Activated CD8-positive, alpha-beta T cell treated with anti-CD3 and anti-CD28 coated beads for 36 hours (primary cell): Measurements from ENCODE around the gene TSC22D3. TPM values are rescaled to one million over a fixed set of nuclear protein-coding genes. Genes with fewer than 3 reads are reported as not detected.
A peak's percentile ranks its signal among the peaks of the same experiment; 100 is the strongest.

ENCODE experiments used
- ATAC-seq: fragments of 200-7000 bp; cut with Tn5 transposase; one replicate; pipeline ENCODE4 v1.10.0; 2021; ENCODE audit warnings: mild to moderate bottlenecking, moderate library complexity
- CTCF ChIA-PET: fragments of 350-600 bp; sonication (Branson Sonifier 250); formaldehyde crosslinking; loops from one replicate; lab custom pipeline; 2021; ENCODE audit warnings: antibody characterized with exemption; lab: Charles Lee
- POLR2A ChIA-PET: fragments of 350-600 bp; sonication (Branson Sonifier 250); formaldehyde crosslinking; loops from one replicate; lab custom pipeline; 2021; ENCODE audit warnings: antibody characterized with exemption; lab: Charles Lee
- DNase-seq: peaks from one replicate; pipeline ENCODE4 v3.0.0-alpha.2; 2020
- H3K27ac Mint-ChIP-seq: one replicate; pipeline ENCODE4 v1.8.0; 2021; ENCODE audit warnings: mild to moderate bottlenecking, mixed read lengths
- H3K27me3 Mint-ChIP-seq: one replicate; pipeline ENCODE4 v1.8.0; 2021; ENCODE audit warnings: mixed read lengths
- H3K36me3 Mint-ChIP-seq: one replicate; pipeline ENCODE4 v1.8.0; 2021; ENCODE audit warnings: low read depth, mixed read lengths
- H3K4me1 Mint-ChIP-seq: one replicate; pipeline ENCODE4 v1.8.0; 2021; ENCODE audit warnings: low read depth, mixed read lengths
- H3K4me3 Mint-ChIP-seq: one replicate; pipeline ENCODE4 v1.8.0; 2021; ENCODE audit warnings: mild to moderate bottlenecking, moderate library complexity, mixed read lengths
- H3K9me3 Mint-ChIP-seq: one replicate; pipeline ENCODE4 v1.8.0; 2021; ENCODE audit warnings: mixed read lengths
- CTCF ChIP-seq: fragments of 200-600 bp; IDR thresholded peaks from one replicate; pipeline ENCODE4 v1.8.0; 2022; ENCODE audit warnings: antibody characterized with exemption, mild to moderate bottlenecking
- intact Hi-C: fragments of 100-400 bp; cut with micrococcal nuclease; formaldehyde crosslinking; loops from one replicate; pipeline ENCODE4 v1.10.0; 2022
- total RNA-seq, 2 experiments: library from RNA; stranded (reverse); gene quantifications; one replicate each; pipeline ENCODE4 v1.2.3, GENCODE V29; 2021

The TSC22D3 gene
- total RNA-seq, 2 experiments from 2014 or later, result 47.2 to 50.5 TPM

GRCh38 chrX:107713543-107714205 lies 61.9 kb downstream of the TSC22D3 start:
- intact Hi-C loops, result loop anchor here (10.0 kb wide), 1 partner anchor 61 kb away; the partner anchor contains the start of genes NCBP2L and TSC22D3
- Mint-ChIP-seq H3K4me3 (no peak overlapping the region), H3K27me3 (no peaks in the 10 kb centered on the region), H3K9me3 (no peaks in the 10 kb centered on the region), H3K36me3 (peaks cover 19% of the 10 kb centered on the region), H3K4me1 (peaks cover 68% of the 10 kb centered on the region), H3K27ac (peak overlapping the region; percentile 11)
- TF ChIP-seq CTCF, result no peak
- POLR2A ChIA-PET, result interaction anchor here (0.6 to 9.9 kb wide), 3 partner anchors 29 to 85 kb away, joined by 3 to 184 read pairs (median 4); partner anchors contain the start of gene PRPS1
- no peak for DNase-seq
- ATAC-seq, result no peak
- CTCF ChIA-PET, result interaction anchor here (7.3 to 8.8 kb wide), 2 partner anchors 36 to 40 kb away, joined by 58 to 106 read pairs; no protein-coding TSS in a partner anchor

GRCh38 chrX:107713203-107713542 lies 62.4 kb downstream of the TSC22D3 start:
- H3K27me3 Mint-ChIP-seq, result no peaks in the 10 kb centered on the region
- intact Hi-C loops, result loop anchor here (10.0 kb wide), 1 partner anchor 62 kb away; the partner anchor contains the start of genes NCBP2L and TSC22D3
- TF ChIP-seq CTCF, result no peak
- no peak for DNase-seq
- ATAC-seq, result no peak
- ChIA-PET POLR2A (interaction anchor here (1.8 to 9.9 kb wide), 2 partner anchors 37 to 84 kb away, joined by 4 to 184 read pairs; partner anchors contain the start of gene PRPS1), CTCF (interaction anchor here (1.2 to 8.8 kb wide), 3 partner anchors 36 to 53 kb away, joined by 4 to 106 read pairs (median 58); no protein-coding TSS in a partner anchor)
- H3K4me1 Mint-ChIP-seq, result peaks cover 63% of the 10 kb centered on the region
- peak overlapping the region; percentile 82 for H3K27ac Mint-ChIP-seq
- peaks cover 19% of the 10 kb centered on the region for H3K36me3 Mint-ChIP-seq
- no peak overlapping the region for H3K4me3 Mint-ChIP-seq
- no peaks in the 10 kb centered on the region for H3K9me3 Mint-ChIP-seq

DNA sequence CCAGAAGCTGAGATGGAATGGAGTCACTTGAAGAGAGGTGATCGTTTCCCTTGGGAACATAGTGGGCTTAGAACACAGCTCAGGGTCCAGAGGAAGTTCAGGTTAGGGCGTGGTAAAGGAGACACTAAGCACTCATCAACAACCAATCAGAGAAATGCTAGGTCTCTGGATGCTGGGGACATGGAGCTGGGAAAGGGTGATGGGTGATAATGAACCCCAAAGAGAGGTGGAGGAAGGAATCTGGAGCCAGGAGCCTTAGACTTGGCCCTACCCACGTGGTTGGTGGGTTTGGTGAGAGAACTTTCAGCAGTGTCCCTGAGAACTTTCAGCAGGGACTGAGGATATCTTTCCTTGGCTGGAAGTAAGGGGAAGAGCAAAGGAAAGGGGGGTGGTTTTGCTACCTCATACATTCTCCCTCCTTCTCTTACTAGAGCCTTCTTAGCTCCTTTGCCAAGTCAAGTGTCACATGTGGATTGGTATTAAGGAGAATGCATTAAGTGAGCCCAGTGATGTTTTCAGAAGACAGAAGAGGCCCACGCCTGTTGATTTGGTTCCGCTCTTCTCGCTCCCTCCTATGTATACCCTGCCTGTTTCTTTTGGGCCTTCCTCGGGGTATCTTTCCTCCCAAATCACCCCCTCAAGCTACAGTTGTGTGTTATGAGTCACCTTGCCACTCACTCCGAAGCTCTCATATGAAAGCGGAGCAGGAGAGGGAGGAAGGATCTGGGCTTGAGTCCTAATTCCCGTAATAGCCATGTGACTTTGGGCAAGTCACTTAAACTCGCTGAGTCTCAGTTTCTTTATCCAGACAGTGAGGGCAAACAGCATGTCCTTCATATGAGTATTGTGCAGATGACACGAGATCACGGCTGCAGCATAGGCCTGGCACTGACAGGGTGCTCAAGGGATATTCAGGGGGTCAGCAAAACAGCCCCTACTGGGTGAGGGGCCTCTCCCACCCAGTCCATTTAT lies 63.1 kb downstream of the TSC22D3 start:
- no peaks in the 10 kb centered on the region for H3K9me3 Mint-ChIP-seq
- H3K27ac Mint-ChIP-seq, result peak overlapping the region; percentile 82
- H3K27me3 Mint-ChIP-seq, result no peaks in the 10 kb centered on the region
- peaks cover 57% of the 10 kb centered on the region for H3K4me1 Mint-ChIP-seq
- no peak for ATAC-seq
- intact Hi-C loops, result loop anchor here (10.0 kb wide), 1 partner anchor 62 kb away; the partner anchor contains the start of genes NCBP2L and TSC22D3
- DNase-seq, result no peak
- no peak for TF ChIP-seq CTCF
- CTCF ChIA-PET, result interaction anchor here (1.2 to 8.8 kb wide), 5 partner anchors 26 to 53 kb away, joined by 3 to 58 read pairs (median 4); no protein-coding TSS in a partner anchor
- POLR2A ChIA-PET, result interaction anchor here (0.8 to 9.9 kb wide), 3 partner anchors 36 to 84 kb away, joined by 4 to 184 read pairs (median 4); partner anchors contain the start of gene PRPS1
- H3K4me3 Mint-ChIP-seq, result no peak overlapping the region
- peaks cover 19% of the 10 kb centered on the region for H3K36me3 Mint-ChIP-seq

DNA sequence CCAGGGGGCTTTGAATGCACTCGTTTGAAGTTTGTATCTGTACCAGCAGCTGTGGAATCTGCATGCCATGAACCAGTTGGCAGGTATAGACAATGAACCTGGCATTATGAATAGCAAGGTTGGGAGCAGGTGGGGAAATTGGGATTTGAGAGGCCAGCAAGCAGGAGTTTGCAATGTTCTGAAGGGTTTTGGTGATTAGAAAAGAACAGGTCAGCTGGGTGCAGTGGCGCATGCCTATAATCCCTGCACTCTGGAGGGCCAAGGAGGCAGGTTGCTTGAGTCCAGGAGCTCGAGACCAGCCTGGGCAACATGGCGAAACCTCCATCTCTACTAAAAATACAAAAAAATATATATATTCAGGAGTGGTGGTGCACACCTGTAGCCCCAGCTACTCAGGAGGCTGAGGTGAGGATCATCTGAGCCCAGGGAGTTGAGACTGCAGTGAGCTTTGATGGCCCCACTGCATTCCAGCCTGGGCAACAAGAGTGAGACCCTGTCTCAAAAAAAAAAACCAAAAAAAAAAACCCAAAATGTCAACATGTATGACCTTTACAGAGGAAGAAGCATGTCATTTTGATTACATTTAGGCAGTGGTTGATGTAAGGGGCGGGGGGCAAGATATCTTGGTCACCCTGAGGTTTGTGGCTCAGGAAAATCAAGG lies 63.9 kb downstream of the TSC22D3 start:
- Mint-ChIP-seq H3K4me3 (peak overlapping the region; percentile 34), H3K36me3 (peaks cover 19% of the 10 kb centered on the region), H3K27me3 (no peaks in the 10 kb centered on the region), H3K27ac (peak overlapping the region; percentile 95), H3K9me3 (no peaks in the 10 kb centered on the region), H3K4me1 (peaks cover 52% of the 10 kb centered on the region)
- ChIA-PET POLR2A (interaction anchor here (0.8 to 9.9 kb wide), 4 partner anchors 14 to 83 kb away, joined by 3 to 184 read pairs (median 4); partner anchors contain the start of gene PRPS1), CTCF (interaction anchor here (1.0 to 8.8 kb wide), 7 partner anchors 25 to 361 kb away, joined by 3 to 58 read pairs (median 4); no protein-coding TSS in a partner anchor)
- intact Hi-C loops, result loop anchor here (2.0 to 10.0 kb wide), 2 partner anchors 37 to 63 kb away; partner anchors contain the start of genes NCBP2L and TSC22D3
- DNase-seq, result no peak
- ATAC-seq, result no peak
- TF ChIP-seq CTCF, result no peak
